Measurements from ENCODE around the gene MS4A6E.

DNA sequence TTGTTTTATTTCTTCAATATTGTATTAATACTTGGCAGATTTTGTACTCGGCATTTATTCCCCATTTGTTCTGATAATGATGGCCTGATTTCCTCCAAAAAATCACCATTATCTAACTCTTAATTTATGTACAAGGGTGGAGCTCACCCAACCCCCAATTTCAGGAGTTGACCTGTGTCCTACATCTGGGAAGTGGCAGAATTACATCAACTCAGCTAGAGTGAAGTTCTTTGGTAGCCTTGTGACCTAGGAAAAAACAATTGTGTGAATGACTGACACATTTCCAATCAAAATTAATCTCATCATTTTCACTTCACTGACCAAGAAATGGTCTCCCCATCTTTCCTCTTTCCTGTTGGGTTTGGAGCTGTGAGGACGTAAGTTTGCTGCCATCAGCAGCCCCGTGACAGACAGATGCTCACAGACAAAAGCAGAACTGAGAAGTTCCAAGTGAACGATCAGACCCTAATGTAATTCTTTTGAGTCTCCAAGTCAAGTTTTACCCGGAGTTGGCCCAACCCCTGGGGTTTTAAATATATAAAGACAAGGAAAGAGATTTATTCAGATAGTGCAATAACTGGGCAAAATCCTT, 16.6 kb upstream of the MS4A6E start:
- no peak for TF ChIP-seq CTCF (IDR thresholded peaks at IDR 0.05)
- TF ChIP-seq POLR2A (IDR thresholded peaks at IDR 0.05), result no peak
